Measurements from ENCODE around the gene RANBP3L. TPM values are rescaled to one million over a fixed set of nuclear protein-coding genes. Genes with fewer than 3 reads are reported as not detected.

RANBP3L gene
- total RNA-seq, 4 donors from 2014 or later: 2.2 to 13.7 (median 3.1) TPM

DNA sequence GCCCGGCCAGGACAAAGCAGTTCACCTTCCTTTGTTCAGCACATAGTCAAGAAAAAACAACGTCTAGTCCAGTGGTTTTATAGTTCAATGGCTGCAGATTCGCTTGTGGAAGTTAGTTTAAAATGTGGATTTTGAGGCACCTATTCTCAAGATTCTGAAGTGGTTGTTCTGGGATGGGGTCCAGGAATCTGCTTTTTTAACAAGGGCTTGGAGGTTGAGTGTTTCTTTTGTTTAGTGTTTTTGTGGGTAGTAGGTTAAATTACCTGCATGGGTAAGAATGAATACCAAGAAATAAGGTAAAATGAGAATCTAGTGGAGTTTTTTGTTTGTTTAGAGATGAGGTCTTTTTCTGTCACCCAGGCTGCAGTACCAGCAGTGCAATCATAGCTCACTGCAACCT lies 31.5 kb downstream of the RANBP3L start:
- DNase-seq (ENCODE audit: extremely low spot score): no peak
- no peaks in the 10 kb centered on the region for H3K27me3 ChIP-seq
- H3K9me3 ChIP-seq: no peaks in the 10 kb centered on the region
- intact Hi-C loops (cut with DNase I): no loop called here
- H3K4me3 ChIP-seq: no peak overlapping the region
- TF ChIP-seq POLR2AphosphoS5 (IDR thresholded peaks at IDR 0.05): no peak
- TF ChIP-seq, protein P1, sequence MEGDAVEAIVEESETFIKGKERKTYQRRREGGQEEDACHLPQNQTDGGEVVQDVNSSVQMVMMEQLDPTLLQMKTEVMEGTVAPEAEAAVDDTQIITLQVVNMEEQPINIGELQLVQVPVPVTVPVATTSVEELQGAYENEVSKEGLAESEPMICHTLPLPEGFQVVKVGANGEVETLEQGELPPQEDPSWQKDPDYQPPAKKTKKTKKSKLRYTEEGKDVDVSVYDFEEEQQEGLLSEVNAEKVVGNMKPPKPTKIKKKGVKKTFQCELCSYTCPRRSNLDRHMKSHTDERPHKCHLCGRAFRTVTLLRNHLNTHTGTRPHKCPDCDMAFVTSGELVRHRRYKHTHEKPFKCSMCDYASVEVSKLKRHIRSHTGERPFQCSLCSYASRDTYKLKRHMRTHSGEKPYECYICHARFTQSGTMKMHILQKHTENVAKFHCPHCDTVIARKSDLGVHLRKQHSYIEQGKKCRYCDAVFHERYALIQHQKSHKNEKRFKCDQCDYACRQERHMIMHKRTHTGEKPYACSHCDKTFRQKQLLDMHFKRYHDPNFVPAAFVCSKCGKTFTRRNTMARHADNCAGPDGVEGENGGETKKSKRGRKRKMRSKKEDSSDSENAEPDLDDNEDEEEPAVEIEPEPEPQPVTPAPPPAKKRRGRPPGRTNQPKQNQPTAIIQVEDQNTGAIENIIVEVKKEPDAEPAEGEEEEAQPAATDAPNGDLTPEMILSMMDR (IDR thresholded peaks at IDR 0.05): no peak
- TF ChIP-seq EP300 (IDR thresholded peaks at IDR 0.05): no peak
- TF ChIP-seq POLR2A (IDR thresholded peaks at IDR 0.05; ENCODE audit: low read depth): no peak
- 89% methylated on average over 3 of the region's 3 CpGs for WGBS
- peaks cover 0 to 10% (median 2%) of the 10 kb centered on the region in 4 donors for H3K4me1 ChIP-seq
- H3K27ac ChIP-seq (replicated peaks in 1 of 4): no peak overlapping the region
- H3K36me3 ChIP-seq: no peaks in the 10 kb centered on the region

GRCh38 chr5:36269478-36269877 lies 32.2 kb downstream of the RANBP3L start:
- intact Hi-C loops (cut with DNase I): loop anchor here (5.0 kb wide), 1 partner anchor 128 kb away; no protein-coding TSS in a partner anchor
- DNase-seq (ENCODE audit: extremely low spot score): no peak
- Histone ChIP-seq H3K4me3 (no peak overlapping the region), H3K4me1 (peaks cover 0 to 8% (median 2%) of the 10 kb centered on the region in 4 donors), H3K36me3 (no peaks in the 10 kb centered on the region), H3K9me3 (no peaks in the 10 kb centered on the region), H3K27me3 (no peaks in the 10 kb centered on the region), H3K27ac (replicated peaks in 1 of 4) (no peak overlapping the region)
- no peak for TF ChIP-seq EP300 (IDR thresholded peaks at IDR 0.05)
- TF ChIP-seq POLR2A (IDR thresholded peaks at IDR 0.05; ENCODE audit: low read depth): no peak
- no peak for TF ChIP-seq POLR2AphosphoS5 (IDR thresholded peaks at IDR 0.05)
- TF ChIP-seq, protein P1 (IDR thresholded peaks at IDR 0.05): no peak

GRCh38 chr5:36267905-36268304 lies 33.8 kb downstream of the RANBP3L start:
- Histone ChIP-seq H3K36me3 (no peaks in the 10 kb centered on the region), H3K4me1 (no peaks in the 10 kb centered on the region), H3K9me3 (no peaks in the 10 kb centered on the region), H3K27ac (replicated peaks in 1 of 4) (no peak overlapping the region), H3K4me3 (no peak overlapping the region), H3K27me3 (no peaks in the 10 kb centered on the region)
- intact Hi-C loops (cut with DNase I): loop anchor here (5.0 kb wide), 1 partner anchor 129 kb away; no protein-coding TSS in a partner anchor
- no peak for DNase-seq (ENCODE audit: extremely low spot score)
- TF ChIP-seq, protein P1 (IDR thresholded peaks at IDR 0.05): no peak
- no peak for TF ChIP-seq EP300 (IDR thresholded peaks at IDR 0.05)
- TF ChIP-seq POLR2AphosphoS5 (IDR thresholded peaks at IDR 0.05): no peak
- no peak for TF ChIP-seq POLR2A (IDR thresholded peaks at IDR 0.05; ENCODE audit: low read depth)
- WGBS: 93% methylated on average over 3 of the region's 3 CpGs

DNA sequence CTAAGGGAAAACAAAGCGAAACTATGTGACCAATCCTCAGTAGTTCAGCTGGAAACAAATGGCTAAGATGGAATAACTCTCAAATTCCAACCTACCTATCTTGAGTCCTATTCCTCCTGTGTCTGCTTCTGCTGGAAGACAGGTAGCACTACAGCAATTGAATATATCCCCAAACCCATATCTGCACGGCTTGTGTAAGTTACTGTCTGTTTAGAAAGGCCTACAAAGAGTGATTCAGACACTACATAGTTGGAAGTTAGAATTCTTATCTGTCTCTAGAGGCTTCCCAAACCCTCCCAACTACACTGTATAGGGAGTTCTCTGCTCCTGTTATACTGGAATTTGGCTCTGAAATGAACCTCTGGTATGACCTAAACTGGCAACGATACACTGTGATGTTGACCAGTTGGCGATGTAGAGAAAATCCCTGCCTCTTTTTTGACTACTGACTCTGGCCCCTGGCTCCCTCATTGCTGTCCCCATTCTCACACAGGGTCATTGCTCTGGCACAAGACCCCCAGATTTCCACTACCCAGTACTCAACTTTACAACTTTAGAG lies 37.4 kb downstream of the RANBP3L start:
- Histone ChIP-seq H3K4me3 (no peak overlapping the region), H3K27me3 (no peaks in the 10 kb centered on the region), H3K36me3 (peaks cover 0 to 5% (median 0%) of the 10 kb centered on the region in 4 donors), H3K9me3 (no peaks in the 10 kb centered on the region), H3K27ac (replicated peaks in 1 of 4) (no peak overlapping the region), H3K4me1 (no peaks in the 10 kb centered on the region)
- intact Hi-C loops (cut with DNase I): loop anchor here (2.0 kb wide), 1 partner anchor 41 kb away; no protein-coding TSS in a partner anchor
- TF ChIP-seq EP300 (IDR thresholded peaks at IDR 0.05) (no peak), POLR2AphosphoS5 (IDR thresholded peaks at IDR 0.05) (no peak), POLR2A (IDR thresholded peaks at IDR 0.05; ENCODE audit: low read depth) (no peak)
- TF ChIP-seq, protein P1 (IDR thresholded peaks at IDR 0.05): no peak
- 91% methylated on average over 4 of the region's 4 CpGs for WGBS
- DNase-seq (ENCODE audit: extremely low spot score): no peak

- TF ChIP-seq, protein P1 (IDR thresholded peaks at IDR 0.05): no peak
- TF ChIP-seq POLR2AphosphoS5 (IDR thresholded peaks at IDR 0.05): no peak
- TF ChIP-seq POLR2A (IDR thresholded peaks at IDR 0.05; ENCODE audit: low read depth): no peak
- no peak for TF ChIP-seq EP300 (IDR thresholded peaks at IDR 0.05)
- WGBS: 90% methylated on average over 6 of the region's 6 CpGs
- peaks cover 0 to 8% (median 0%) of the 10 kb centered on the region in 4 donors for H3K36me3 ChIP-seq
- no peak overlapping the region for H3K27ac ChIP-seq (replicated peaks in 1 of 4)
- H3K4me3 ChIP-seq: no peak overlapping the region
- H3K9me3 ChIP-seq: no peaks in the 10 kb centered on the region
- H3K27me3 ChIP-seq: no peaks in the 10 kb centered on the region
- intact Hi-C loops (cut with DNase I): no loop called here
- no peaks in the 10 kb centered on the region for H3K4me1 ChIP-seq
- no peak for DNase-seq (ENCODE audit: extremely low spot score)
Observed at GRCh38 chr5:36261186-36261585, 40.5 kb downstream of the RANBP3L start.

Data from esophagus muscularis mucosa (tissue), 4 donors.